Ishikawa (cell line): ENCODE data around the gene AGAP9.
"Not testable (repeated sequence)": the region's sequence is repeated elsewhere in the genome, so short reads cannot be mapped to it uniquely, and the experiment has no call there.

Experiments
- CEBPB ChIP-seq: IDR thresholded peaks from 2 replicates; pipeline ENCODE4 v1.6.1; 2012
- CREB1 ChIP-seq: IDR thresholded peaks from 2 replicates; pipeline ENCODE4 v1.6.1; 2012; ENCODE audit warnings: low read depth
- EGR1 ChIP-seq: IDR thresholded peaks from 2 replicates; pipeline ENCODE4 v1.6.1; 2012
- MAX ChIP-seq: IDR thresholded peaks from 2 replicates; pipeline ENCODE4 v1.6.1; 2012
- NFIC ChIP-seq: IDR thresholded peaks from 2 replicates; pipeline ENCODE4 v1.6.1; 2012
- RAD21 ChIP-seq: IDR thresholded peaks from 2 replicates; pipeline ENCODE4 v1.6.1; 2012; ENCODE audit warnings: low read depth
- TAF1 ChIP-seq: IDR thresholded peaks from 2 replicates; pipeline ENCODE4 v1.6.1; 2012; ENCODE audit warnings: low read depth, mild to moderate bottlenecking
- TCF12 ChIP-seq: IDR thresholded peaks from 2 replicates; pipeline ENCODE4 v1.6.1; 2012; ENCODE audit warnings: low read depth
- YY1 ChIP-seq: IDR thresholded peaks from 2 replicates; pipeline ENCODE4 v1.6.1; 2012; ENCODE audit warnings: low read depth
- TF ChIP-seq, protein P1 (sequence below): IDR thresholded peaks from 2 replicates; pipeline ENCODE4 v1.6.1; 2012; ENCODE audit warnings: low read depth, mild to moderate bottlenecking
- TF ChIP-seq, protein P2 (sequence below): IDR thresholded peaks from 2 replicates; pipeline ENCODE4 v1.6.1; 2012

Gene AGAP9

GRCh38 chr10:47523475-47523874 is at the start of gene AGAP9:
Gene AGAP9 (minus strand): TSS chr10:47523638. CDS start chr10:47523526, 112 bp downstream.
- not testable (repeated sequence) for TF ChIP-seq TAF1, TCF12
- TF ChIP-seq, protein P1, sequence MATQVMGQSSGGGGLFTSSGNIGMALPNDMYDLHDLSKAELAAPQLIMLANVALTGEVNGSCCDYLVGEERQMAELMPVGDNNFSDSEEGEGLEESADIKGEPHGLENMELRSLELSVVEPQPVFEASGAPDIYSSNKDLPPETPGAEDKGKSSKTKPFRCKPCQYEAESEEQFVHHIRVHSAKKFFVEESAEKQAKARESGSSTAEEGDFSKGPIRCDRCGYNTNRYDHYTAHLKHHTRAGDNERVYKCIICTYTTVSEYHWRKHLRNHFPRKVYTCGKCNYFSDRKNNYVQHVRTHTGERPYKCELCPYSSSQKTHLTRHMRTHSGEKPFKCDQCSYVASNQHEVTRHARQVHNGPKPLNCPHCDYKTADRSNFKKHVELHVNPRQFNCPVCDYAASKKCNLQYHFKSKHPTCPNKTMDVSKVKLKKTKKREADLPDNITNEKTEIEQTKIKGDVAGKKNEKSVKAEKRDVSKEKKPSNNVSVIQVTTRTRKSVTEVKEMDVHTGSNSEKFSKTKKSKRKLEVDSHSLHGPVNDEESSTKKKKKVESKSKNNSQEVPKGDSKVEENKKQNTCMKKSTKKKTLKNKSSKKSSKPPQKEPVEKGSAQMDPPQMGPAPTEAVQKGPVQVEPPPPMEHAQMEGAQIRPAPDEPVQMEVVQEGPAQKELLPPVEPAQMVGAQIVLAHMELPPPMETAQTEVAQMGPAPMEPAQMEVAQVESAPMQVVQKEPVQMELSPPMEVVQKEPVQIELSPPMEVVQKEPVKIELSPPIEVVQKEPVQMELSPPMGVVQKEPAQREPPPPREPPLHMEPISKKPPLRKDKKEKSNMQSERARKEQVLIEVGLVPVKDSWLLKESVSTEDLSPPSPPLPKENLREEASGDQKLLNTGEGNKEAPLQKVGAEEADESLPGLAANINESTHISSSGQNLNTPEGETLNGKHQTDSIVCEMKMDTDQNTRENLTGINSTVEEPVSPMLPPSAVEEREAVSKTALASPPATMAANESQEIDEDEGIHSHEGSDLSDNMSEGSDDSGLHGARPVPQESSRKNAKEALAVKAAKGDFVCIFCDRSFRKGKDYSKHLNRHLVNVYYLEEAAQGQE, result not testable (repeated sequence)

- TF ChIP-seq MAX, result peak; percentile 55
- peak; percentile 42; the same call in 1 of the 2 replicates for TF ChIP-seq NFIC
Observed at GRCh38 chr10:47560452-47560851, 37.0 kb upstream of the AGAP9 start.

DNA sequence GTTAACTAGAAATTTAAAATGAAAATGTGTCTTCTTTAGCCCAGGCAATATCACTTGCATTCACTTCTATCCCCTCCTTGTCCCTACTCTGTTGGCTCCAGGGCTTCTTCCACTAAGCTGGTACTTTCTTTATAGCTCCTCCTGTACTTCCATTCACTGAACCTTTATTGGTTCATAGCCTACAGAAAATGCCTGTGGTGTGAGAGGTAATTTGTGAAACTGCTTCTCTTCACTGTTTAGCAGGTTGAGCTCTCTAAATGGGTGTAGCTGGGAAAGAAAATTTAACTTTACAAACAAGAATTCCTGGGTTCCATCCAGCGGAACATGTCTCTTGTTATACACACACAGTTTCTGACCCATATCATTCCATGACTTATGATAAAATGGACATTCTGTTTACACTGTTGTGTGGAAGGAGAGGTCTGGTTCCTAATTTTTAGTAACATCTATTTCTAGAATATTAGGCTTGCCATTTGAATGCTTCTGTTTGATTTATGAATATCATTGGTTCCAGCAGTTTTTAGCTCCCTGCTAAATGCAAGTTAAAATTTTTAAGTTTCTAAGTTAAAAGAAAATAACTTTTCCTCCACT is 36.4 kb upstream of the AGAP9 start:
- peak; percentile 0; the same call in 1 of the 2 replicates for TF ChIP-seq MAX

DNA sequence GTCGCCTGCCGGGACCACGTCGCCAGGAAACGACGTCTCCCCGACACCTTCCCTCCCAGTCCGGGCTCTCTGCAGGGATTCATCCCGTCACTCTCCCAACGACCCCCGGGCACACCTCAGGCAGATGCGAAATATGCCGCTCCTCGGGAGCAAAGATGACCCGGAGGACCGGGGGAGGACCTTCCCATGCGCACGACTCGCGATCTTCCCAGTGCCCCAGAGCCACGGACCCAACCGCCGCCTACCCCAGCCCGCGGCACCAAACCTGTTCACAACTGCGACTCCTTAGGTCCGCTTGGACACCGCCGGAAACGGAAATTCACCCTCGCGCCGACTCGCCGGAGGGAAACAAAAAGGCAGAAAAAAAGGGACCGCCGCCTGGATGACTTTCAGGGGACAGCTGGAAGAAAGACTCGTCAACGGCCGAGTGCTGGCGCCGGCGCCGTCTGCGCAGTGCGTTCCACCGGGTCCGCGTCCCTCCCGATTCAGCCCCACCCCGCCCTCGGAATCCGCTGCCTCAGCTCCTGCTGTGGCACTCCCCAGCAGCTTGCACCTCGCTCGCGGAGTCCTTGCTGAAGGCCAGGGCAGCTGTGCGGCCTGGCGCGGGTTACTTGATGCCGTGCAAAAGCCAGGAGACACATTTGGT is 29.9 kb upstream of the AGAP9 start:
- TF ChIP-seq YY1 (0 out of 2 replicates have a peak, but pooled peaks have one; percentile 30), TAF1 (peak; percentile 77), TCF12 (0 out of 2 replicates have a peak, but pooled peaks have one; percentile 14)
- TF ChIP-seq, protein P2, sequence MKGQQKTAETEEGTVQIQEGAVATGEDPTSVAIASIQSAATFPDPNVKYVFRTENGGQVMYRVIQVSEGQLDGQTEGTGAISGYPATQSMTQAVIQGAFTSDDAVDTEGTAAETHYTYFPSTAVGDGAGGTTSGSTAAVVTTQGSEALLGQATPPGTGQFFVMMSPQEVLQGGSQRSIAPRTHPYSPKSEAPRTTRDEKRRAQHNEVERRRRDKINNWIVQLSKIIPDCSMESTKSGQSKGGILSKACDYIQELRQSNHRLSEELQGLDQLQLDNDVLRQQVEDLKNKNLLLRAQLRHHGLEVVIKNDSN, result peak; percentile 9; the same call in 1 of the 2 replicates

GRCh38 chr10:47552719-47553118 is 29.3 kb upstream of the AGAP9 start:
- peak; percentile 48; the same call in 1 of the 2 replicates for TF ChIP-seq RAD21

DNA sequence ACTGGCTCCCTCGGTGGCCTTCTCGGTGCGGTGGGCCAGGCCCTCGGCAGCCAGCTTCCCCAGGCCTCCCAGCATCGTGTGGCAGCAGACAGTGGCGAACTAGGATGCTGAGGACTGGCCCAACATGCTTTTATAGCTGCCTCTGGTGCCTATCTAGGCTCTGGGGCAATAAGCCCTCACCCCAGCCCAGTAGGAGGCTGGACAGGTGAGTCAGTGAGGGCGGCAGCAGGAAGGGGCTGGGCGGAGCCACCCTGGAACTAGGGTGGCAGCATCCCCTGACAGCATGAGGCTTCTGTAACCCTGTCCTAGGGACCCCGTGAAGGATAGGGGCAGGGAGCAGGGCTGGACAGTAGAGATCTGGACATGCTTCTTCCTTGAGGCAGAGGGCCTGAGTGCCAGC is 31.8 kb downstream of the AGAP9 start, which contains the start of gene FAM25G:
Gene FAM25G (minus strand): TSS at position 101 of the 400 bp plus-strand sequence. CDS start 26 bp downstream, at position 75.
- not testable (repeated sequence) for TF ChIP-seq EGR1, CREB1, TAF1

DNA sequence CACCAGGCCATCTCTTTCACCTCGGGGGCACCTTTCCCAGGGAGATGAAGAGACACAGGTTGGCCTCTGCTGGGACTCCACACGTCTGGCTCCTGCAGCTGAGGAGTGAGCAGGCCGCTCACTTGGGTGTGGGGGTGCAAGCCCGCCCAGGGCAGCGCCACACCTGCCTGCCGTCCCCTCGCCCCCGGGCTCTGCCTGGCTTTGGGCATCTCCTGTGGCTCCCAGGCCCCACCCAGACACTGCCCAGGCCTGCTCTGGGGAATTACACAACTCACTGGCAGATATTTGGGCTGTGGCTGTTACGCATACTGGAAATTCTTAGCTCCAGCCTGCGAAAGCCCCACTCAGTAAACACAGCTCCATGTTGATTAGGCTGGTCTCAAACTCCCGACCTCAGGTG is 39.5 kb downstream of the AGAP9 start, which contains the start of gene ANXA8:
Gene ANXA8 (minus strand): TSS at position 193 of the 400 bp plus-strand sequence. CDS start 182 bp downstream, at position 11.
- TF ChIP-seq, protein P1, result not testable (repeated sequence)
- TF ChIP-seq CEBPB, RAD21: not testable (repeated sequence)

DNA sequence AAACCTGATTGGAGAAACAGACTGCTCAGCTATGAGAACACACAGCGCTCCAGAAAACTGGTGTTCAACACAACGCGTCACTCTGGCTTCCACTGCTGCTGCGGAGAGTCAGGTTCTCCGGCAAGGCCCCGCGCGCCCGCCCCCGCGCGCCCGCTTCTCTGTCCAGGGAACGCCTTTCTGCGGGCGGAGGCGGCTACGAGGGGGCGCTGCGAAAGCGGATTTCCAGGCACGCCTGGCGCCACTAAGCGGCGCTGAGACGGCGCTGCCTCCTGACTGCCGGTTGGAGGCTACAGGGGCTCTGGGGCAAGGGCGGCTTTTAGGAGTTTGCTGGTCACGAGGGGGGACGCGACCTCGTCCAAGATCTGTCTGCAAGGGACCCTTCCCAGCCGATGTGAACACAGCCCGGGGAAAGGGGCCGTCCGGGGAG is 62.2 kb downstream of the AGAP9 start:
- TF ChIP-seq EGR1, result peak; percentile 41; the same call in 1 of the 2 replicates
